Activated CD4-positive, alpha-beta T cell treated with anti-CD3 and anti-CD28 coated beads, Interleukin-2, amount 50 U/mL, for 48 hours (primary cell): Measurements from ENCODE around the gene HABP4.

Experiments
- DNase-seq, 2 experiments: peaks; one replicate each; pipeline ENCODE4 v3.0.0-alpha.2; 2020

Gene HABP4

GRCh38 chr9:96480736-96481135 lies 30.8 kb downstream of the HABP4 start:
- no peak for DNase-seq

GRCh38 chr9:96482476-96482875 lies 32.5 kb downstream of the HABP4 start:
- no peak for DNase-seq

- DNase-seq = no peak
Measured at GRCh38 chr9:96483197-96483596, 33.2 kb downstream of the HABP4 start.

GRCh38 chr9:96483733-96484390 lies 33.9 kb downstream of the HABP4 start:
- DNase-seq = no peak

- no peak for DNase-seq
Measured at GRCh38 chr9:96484521-96484931, 34.6 kb downstream of the HABP4 start.

GRCh38 chr9:96485280-96485679 lies 35.3 kb downstream of the HABP4 start:
- DNase-seq = no peak

GRCh38 chr9:96486386-96487028 lies 36.5 kb downstream of the HABP4 start:
- no peak for DNase-seq

GRCh38 chr9:96487029-96487396 lies 37.0 kb downstream of the HABP4 start:
- no peak for DNase-seq

- DNase-seq = no peak
Measured at GRCh38 chr9:96487949-96488348, 38.0 kb downstream of the HABP4 start.

GRCh38 chr9:96489482-96489979 lies 39.6 kb downstream of the HABP4 start:
- no peak for DNase-seq

GRCh38 chr9:96490534-96491078 lies 40.6 kb downstream of the HABP4 start:
- no peak for DNase-seq

GRCh38 chr9:96491079-96491879 lies 41.3 kb downstream of the HABP4 start:
- DNase-seq = peak; percentile 27 to 49

- DNase-seq = no peak
Measured at GRCh38 chr9:96491880-96492525, 42.0 kb downstream of the HABP4 start.

- DNase-seq = no peak
Measured at GRCh38 chr9:96492993-96493531, 43.1 kb downstream of the HABP4 start.

- no peak for DNase-seq
Measured at GRCh38 chr9:96493757-96494156, 43.8 kb downstream of the HABP4 start.

- DNase-seq = no peak
Measured at GRCh38 chr9:96494215-96494800, 44.3 kb downstream of the HABP4 start.

- no peak for DNase-seq
Measured at GRCh38 chr9:96495341-96495740, 45.4 kb downstream of the HABP4 start.

- no peak for DNase-seq
Measured at GRCh38 chr9:96496368-96497116, 46.6 kb downstream of the HABP4 start.

GRCh38 chr9:96497117-96497399 lies 47.1 kb downstream of the HABP4 start:
- no peak for DNase-seq

GRCh38 chr9:96498796-96499195 lies 48.8 kb downstream of the HABP4 start:
- DNase-seq = no peak

GRCh38 chr9:96499257-96499656 lies 49.3 kb downstream of the HABP4 start:
- no peak for DNase-seq
